Suppressor macrophage treated with lipopolysaccharide for 1 hour (primary cell): ENCODE results near the gene DNAJB12.
"Not testable (repeated sequence)": the region's sequence is repeated elsewhere in the genome, so short reads cannot be mapped to it uniquely, and the experiment has no call there.

Experiments
- DNase-seq, 3 donors: peaks; one replicate each; pipeline ENCODE4 v3.0.0-alpha.2; 2020 to 2022

Gene DNAJB12

DNA sequence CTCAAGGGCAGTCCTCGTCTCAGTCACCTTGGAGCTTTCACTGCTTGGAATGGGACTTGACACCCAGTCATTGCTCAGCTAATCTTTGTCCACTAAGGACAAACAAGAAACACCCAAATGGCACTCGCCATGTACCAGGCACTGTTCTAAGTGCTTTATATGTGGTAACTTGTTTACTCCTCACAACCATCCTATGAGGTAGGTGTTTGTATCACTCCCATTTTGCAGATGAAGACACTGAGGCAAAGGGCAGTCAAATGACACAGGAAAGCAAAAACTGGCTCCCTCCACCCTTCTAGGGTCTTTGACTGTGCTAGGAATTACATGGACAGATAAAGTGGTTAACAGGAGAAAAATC, 24.7 kb downstream of the DNAJB12 start:
- DNase-seq, result no peak

DNA sequence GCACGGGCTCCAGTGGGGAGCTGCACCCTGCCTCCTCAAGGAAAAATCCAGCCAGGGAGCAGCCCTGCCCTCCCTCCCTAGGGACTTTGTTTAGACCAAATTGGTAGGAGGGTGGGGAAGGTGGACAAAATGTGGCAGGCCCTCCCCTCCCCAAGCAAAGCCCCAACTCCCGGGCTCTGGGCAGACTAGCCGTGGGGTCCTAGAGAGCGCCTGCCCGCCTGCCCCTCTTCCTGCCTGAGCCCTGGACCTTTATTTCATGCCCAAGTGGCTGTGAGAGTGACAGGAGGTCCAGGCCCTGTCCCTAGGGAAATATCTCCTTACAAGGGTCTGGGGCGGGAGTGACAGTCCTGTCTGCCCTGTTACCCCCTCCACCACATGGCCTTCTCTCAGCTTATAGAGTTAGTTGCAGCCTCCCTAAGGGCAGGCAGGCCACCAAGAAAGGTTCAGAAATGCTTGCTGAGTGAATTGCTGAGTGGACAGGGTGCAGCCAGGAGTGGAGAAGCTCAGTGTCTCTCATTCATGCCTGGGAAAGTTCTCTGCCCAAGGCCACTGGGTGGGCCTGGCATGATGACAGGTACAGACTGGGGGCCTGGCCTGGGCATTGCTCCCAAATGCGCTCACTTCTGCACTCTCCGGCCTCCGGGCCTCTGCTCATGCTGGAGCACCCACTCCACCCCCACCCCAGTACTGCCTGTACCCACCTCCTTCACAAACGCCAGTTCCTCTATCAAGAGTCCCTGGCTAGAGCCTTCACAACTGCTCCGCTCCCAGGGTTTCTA, 25.2 kb downstream of the DNAJB12 start:
- DNase-seq, result peak; percentile 64 to 78 (median 69)

GRCh38 chr10:72328829-72329204, 25.9 kb downstream of the DNAJB12 start:
- no peak for DNase-seq

- peak; percentile 47 to 75 (median 60) for DNase-seq
Measured at GRCh38 chr10:72328045-72328828, 26.5 kb downstream of the DNAJB12 start.

- not testable (repeated sequence) for DNase-seq
Measured at GRCh38 chr10:72326665-72327603, 27.8 kb downstream of the DNAJB12 start.

GRCh38 chr10:72325243-72326175, 29.2 kb downstream of the DNAJB12 start:
- not testable (repeated sequence) for DNase-seq

GRCh38 chr10:72323771-72324191, 30.9 kb downstream of the DNAJB12 start:
- no peak for DNase-seq

DNA sequence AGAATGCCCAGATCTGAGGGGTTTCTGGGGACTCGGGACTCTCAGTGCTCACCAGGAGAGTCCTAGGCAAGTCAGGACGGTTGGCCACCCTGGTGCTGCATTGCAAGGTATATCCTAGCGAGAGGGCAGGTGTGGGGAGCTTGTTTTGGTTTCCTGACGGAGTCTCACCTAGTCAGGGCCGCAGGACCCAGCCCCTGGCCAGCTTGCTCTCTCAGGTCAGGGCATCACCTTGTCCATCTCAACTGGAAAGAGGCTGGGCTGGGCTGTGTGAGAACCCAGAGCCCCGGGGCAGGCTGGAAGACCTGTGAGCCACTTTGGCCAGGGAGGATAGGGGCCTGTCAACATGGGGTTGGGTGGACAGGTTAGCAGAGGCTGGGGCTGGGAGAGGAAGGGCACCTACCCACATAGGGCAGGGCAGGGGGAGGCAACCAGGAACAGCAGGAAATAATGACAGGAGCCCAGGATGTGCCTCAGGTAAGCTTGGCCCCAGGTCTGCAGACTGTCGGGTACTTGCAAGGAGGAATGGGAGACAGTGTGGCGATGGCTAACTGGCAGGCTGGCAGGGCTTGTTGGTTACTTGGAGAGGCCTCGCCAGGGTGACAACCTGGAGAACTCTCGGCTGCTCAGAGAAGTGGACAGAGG, 31.5 kb downstream of the DNAJB12 start:
- DNase-seq, result no peak

- no peak for DNase-seq
Measured at GRCh38 chr10:72322280-72323058, 32.2 kb downstream of the DNAJB12 start.

GRCh38 chr10:72322030-72322279, 32.8 kb downstream of the DNAJB12 start:
- peak; percentile 57 to 73 (median 62) for DNase-seq

DNA sequence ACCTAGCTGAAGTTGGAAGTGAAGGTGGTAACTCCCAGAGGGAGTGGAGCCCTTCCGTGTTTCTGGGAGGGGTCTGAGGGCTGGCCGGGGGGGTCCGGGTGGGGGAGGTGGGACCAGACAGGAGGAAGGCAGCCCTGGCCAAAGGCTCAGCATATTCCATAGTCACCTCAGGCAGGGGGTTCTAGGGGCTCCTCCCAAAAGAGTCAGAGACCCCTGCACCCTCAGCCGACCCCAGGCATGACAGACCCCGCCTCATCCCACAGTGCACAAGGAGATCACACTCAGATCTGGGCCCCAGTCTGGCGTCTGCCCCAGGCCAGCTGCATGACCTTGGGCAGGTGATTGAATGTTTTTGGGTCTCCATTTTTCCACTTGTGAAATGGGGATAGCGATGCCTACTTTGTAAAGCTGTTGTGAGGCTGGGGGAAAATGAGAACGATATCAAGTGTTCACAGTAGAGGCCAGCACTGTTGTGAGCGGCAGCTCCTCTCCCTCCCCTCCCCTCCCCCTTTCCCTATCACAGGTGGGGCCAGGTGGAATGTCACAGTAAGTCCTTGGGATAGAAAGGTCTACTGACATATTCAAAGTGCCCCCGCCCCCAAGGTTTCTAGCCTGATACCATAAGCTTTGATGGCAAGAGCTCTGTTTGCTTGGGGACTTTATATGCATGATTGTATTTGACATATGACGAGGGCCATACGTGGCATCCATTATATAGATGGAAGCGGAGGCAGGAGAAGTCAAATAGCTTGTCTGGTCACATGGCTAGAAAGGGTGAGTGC, 33.3 kb downstream of the DNAJB12 start:
- DNase-seq, result no peak

DNA sequence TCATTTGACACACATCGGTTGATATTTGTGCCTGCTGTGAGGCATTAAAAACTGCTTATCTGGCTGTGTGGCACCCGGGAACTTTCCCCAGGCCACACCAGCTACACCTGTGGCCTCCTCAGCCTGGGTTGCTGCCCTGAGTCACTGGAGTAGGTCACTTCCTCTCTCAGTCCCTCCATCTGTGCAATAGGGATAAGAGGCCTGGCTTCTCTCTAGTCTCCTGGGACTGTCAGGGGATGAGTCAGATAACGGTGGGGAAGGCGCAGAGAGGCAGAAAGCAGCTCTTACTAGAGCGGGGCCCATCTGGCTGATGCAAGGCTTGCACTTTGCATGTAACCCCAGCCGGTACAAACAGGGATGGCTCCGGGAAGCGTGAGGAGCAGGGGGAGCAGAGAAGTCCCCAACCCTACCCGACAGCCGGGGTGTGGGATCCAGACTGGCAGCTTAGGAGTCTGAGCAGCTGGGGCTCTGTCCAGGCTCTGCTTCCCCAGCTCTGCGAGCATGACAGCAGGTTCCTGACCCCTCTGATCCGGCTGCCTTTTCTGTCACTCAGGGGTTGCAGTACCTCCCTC, 34.0 kb downstream of the DNAJB12 start:
- peak; percentile 91 to 96 (median 93) for DNase-seq

DNA sequence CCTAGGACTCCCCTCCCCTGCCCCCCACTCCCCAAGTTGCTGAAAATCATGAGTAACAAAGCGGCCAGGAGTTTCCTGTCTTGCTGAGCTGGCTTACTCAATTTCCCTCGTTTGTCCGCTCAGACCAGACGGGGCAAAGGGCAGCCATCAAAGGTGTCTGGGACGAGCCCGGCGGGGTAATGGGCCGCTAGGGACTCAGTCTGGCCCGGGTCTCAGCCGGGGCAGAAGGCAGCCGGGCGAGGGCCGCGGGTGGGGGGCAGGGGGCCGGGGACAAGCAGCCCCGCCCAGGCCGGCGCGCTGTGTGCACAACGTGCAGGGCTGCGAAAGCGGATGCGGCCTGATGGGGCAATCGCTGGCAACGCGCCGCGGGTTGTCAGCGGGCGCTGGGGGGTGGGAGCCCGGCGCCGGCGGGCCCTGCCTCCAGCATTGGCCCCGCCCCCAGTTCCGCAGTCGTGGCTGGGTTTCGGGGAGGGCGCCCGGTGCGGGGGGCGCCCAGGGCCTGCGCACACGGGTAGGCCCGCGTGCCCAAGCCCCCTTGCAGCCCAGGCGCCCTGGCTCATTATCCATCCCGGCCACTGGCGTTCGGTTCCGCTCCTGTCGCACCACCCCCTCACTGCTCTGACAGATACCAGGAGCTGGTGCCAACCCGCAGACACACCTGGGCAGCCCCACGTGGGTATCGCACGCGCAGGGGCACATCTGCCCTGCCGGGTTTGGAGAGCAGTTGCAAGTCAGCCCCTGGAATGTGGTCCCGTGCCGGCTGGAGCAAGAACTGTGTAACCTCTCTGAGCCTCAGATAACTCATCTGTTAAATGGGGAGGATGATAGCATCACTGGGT, 35.1 kb downstream of the DNAJB12 start:
- peak; percentile 94 to 95 (median 94) for DNase-seq

GRCh38 chr10:72318418-72319262, 36.1 kb downstream of the DNAJB12 start:
- DNase-seq, result no peak

DNA sequence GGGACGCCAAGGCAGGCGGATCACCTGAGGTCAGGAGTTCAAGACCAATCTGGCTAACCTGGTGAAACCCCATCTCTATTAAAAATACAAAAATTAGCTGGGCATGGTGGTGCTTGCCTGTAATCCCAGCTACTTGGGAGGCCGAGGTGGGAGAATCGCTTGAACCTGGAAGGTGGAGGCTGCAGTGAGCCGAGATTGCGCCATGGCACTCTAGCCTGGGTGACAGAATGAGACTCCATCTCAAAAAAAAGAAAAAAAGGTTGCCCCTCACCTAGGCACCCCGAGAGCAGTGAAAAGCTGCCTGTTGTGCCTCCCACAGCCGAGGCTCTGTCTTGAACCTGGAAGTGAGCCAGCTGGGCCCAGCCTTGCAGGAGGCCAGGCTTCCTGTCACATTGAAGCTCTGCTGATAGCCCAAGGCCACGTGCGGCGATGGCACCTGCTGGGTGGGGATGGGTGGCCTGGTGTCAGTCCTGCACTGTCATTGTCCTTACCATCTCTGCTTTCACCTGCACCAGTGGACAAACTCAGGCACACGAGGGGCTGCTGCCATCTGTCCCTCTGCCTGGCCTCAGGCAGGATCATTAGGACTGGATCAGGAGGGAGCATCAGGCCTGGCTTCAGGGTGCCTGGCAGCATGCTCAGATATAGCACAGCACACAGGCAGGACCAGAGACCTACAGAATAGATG, 37.8 kb downstream of the DNAJB12 start:
- DNase-seq, result peak in 1 of 3 donors; percentile 58

DNA sequence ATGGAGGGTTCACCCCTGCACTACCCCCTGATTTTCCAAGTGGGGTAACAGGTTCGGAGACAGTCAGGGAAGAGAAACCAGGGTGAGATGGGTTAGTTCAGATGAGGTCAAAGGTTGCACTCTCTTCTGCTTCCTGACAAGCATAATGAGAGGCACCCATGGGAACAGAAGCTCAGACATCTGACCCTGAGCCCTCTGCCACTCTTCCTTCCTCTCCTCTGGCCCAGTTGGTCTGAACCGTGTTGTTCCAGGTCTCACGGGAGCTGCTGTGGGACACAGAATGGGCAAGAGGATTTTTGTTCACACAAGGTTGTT, 38.4 kb downstream of the DNAJB12 start:
- DNase-seq, result no peak
